H1 (cell line): ENCODE results near the gene WDR81. TPM values are rescaled to one million over a fixed set of nuclear protein-coding genes. Genes with fewer than 3 reads are reported as not detected.

ENCODE experiments used
- CTCF ChIA-PET: fragments of 300-600 bp; sonication (Branson Sonifier 250); formaldehyde crosslinking; loops from one replicate; lab custom pipeline; 2021; ENCODE audit not compliant: partially characterized antibody; lab: Charles Lee
- POLR2A ChIA-PET: fragments of 300-600 bp; sonication (Branson Sonifier 250); formaldehyde crosslinking; loops from one replicate; lab custom pipeline; 2021; ENCODE audit warnings: inconsistent platforms; ENCODE audit not compliant: partially characterized antibody; lab: Charles Lee
- DNase-seq, 2 experiments: peaks; one replicate each; pipeline versions ENCODE4 v3.0.0 to v3.0.0-alpha.2; 2010 to 2022; ENCODE audit warnings: low spot score in 2 of 2, low read depth in 1 of 2, mixed read lengths in 1 of 2
- FAIRE-seq: peaks from 2 replicates; lab custom pipeline; 2011; peaks lifted over from hg19 to GRCh38; lab: Jason Lieb, UNC
- H2AFZ ChIP-seq: 2 replicates; pipeline ENCODE4 v1.8.1; 2012; ENCODE audit warnings: low read length, inconsistent platforms
- H2AK5ac ChIP-seq: 2 replicates; pipeline ENCODE4 v1.6.1; 2013; ENCODE audit warnings: low read depth, low read length
- H2BK120ac ChIP-seq: replicated peaks from 2 replicates; pipeline ENCODE3; 2013; ENCODE audit warnings: low read depth, low read length, inconsistent platforms
- H2BK12ac ChIP-seq: 2 replicates; pipeline ENCODE4 v1.6.1; 2013; ENCODE audit warnings: low read depth, low read length
- H2BK15ac ChIP-seq: 2 replicates; pipeline ENCODE4 v1.6.1; 2013; ENCODE audit warnings: low read length
- H2BK20ac ChIP-seq: 2 replicates; pipeline ENCODE4 v1.6.1; 2013; ENCODE audit warnings: low read length
- H2BK5ac ChIP-seq: 2 replicates; pipeline ENCODE4 v1.6.1; 2013; ENCODE audit warnings: low read depth, low read length
- H3K14ac ChIP-seq: 2 replicates; pipeline ENCODE4 v1.6.1; 2013; ENCODE audit warnings: inconsistent platforms; ENCODE audit not compliant: insufficient read length
- H3K18ac ChIP-seq: 2 replicates; pipeline ENCODE4 v1.6.1; 2013; ENCODE audit warnings: low read length; ENCODE audit errors: extremely low read depth
- H3K23ac ChIP-seq: 2 replicates; pipeline ENCODE4 v1.6.1; 2013; ENCODE audit warnings: inconsistent platforms; ENCODE audit not compliant: insufficient read length
- H3K23me2 ChIP-seq: 2 replicates; pipeline ENCODE4 v1.6.1; 2013; ENCODE audit warnings: low read depth, low read length
- H3K27ac ChIP-seq: 2 replicates; pipeline ENCODE4 v1.6.1; 2011; ENCODE audit warnings: low read depth, low read length, inconsistent platforms
- H3K27me3 ChIP-seq, 4 experiments: replicated peaks in 1 of 4; 1 replicate in 1 of 4; 2 replicates in 3 of 4; pipeline versions ENCODE4 v1.6.1 to v1.8.1; 2011 to 2013; ENCODE audit warnings: low read length in 3 of 4, mild to moderate bottlenecking in 3 of 4, inconsistent platforms in 2 of 4, mixed read lengths in 2 of 4, moderate library complexity in 1 of 4; ENCODE audit not compliant: control insufficient read depth in 3 of 4, insufficient read depth in 3 of 4; ENCODE audit errors: extremely low read depth in 1 of 4
- H3K36me3 ChIP-seq, 4 experiments: 2 replicates each; pipeline versions ENCODE4 v1.6.1 to v1.8.1; 2011 to 2013; ENCODE audit warnings: mild to moderate bottlenecking in 4 of 4, low read length in 3 of 4, moderate library complexity in 2 of 4, control low read depth in 1 of 4, inconsistent platforms in 1 of 4; ENCODE audit not compliant: insufficient read depth in 4 of 4, control insufficient read depth in 2 of 4
- H3K4ac ChIP-seq: replicated peaks from 2 replicates; pipeline ENCODE3; 2013; ENCODE audit warnings: low read length, low read depth, mixed read lengths, inconsistent platforms; ENCODE audit not compliant: insufficient read length
- H3K4me1 ChIP-seq, 4 experiments: replicated peaks in 1 of 4; 1 replicate in 1 of 4; 2 replicates in 3 of 4; pipeline versions ENCODE4 v1.6.1 to v1.8.1; 2011 to 2013; ENCODE audit warnings: low read length in 3 of 4, inconsistent platforms in 2 of 4, mixed read lengths in 1 of 4; ENCODE audit not compliant: insufficient read depth in 4 of 4, control insufficient read depth in 3 of 4
- H3K4me2 ChIP-seq, 2 experiments: 2 replicates each; pipeline versions ENCODE4 v1.6.1 to v1.8.1; 2011 to 2013; ENCODE audit warnings: low read depth in 2 of 2, low read length in 2 of 2, control low read depth in 1 of 2, inconsistent platforms in 1 of 2, mild to moderate bottlenecking in 1 of 2; ENCODE audit not compliant: insufficient read depth in 1 of 2
- H3K4me3 ChIP-seq, 4 experiments: fragments of 200-600, 300-600 bp in 1 of 4; sonication (generic), shearing (Covaris generic), sonication (Bioruptor Twin) in 1 of 4; 2 replicates each; pipeline versions ENCODE4 v1.5.1 to v1.8.1; 2011 to 2016; ENCODE audit warnings: low read length in 4 of 4, low read depth in 3 of 4, control low read depth in 2 of 4, inconsistent platforms in 2 of 4, mild to moderate bottlenecking in 2 of 4, mixed read lengths in 1 of 4, moderate library complexity in 1 of 4; ENCODE audit not compliant: insufficient read depth in 2 of 4; ENCODE audit errors: extremely low read depth in 1 of 4
- H3K56ac ChIP-seq: replicated peaks from 2 replicates; pipeline ENCODE3; 2013; ENCODE audit warnings: low read depth, mild to moderate bottlenecking, mixed read lengths, low read length, inconsistent platforms; ENCODE audit not compliant: insufficient read length
- H3K79me1 ChIP-seq: 2 replicates; pipeline ENCODE4 v1.6.1; 2013; ENCODE audit warnings: low read depth, low read length, control low read depth
- H3K79me2 ChIP-seq, 2 experiments: 2 replicates each; pipeline versions ENCODE4 v1.6.1 to v1.8.1; 2012 to 2013; ENCODE audit warnings: low read length in 2 of 2, mild to moderate bottlenecking in 2 of 2, inconsistent platforms in 1 of 2; ENCODE audit not compliant: insufficient read depth in 2 of 2, control insufficient read depth in 1 of 2
- H3K9ac ChIP-seq, 4 experiments: replicated peaks in 1 of 4; 1 replicate in 1 of 4; 2 replicates in 3 of 4; pipeline versions ENCODE4 v1.6.1 to v1.8.1; 2011 to 2013; ENCODE audit warnings: low read depth in 3 of 4, low read length in 3 of 4, control low read depth in 2 of 4, mild to moderate bottlenecking in 2 of 4, moderate library complexity in 2 of 4, inconsistent platforms in 1 of 4; ENCODE audit errors: extremely low read depth in 1 of 4
- H3K9me3 ChIP-seq, 2 experiments: 2 replicates each; pipeline versions ENCODE4 v1.6.1 to v1.8.1; 2012 to 2013; ENCODE audit warnings: mild to moderate bottlenecking in 2 of 2, moderate library complexity in 2 of 2, control low read depth in 1 of 2, inconsistent platforms in 1 of 2, low read depth in 1 of 2, low read length in 1 of 2, mixed read lengths in 1 of 2; ENCODE audit not compliant: insufficient read depth in 2 of 2
- H4K20me1 ChIP-seq, 2 experiments: replicated peaks in 1 of 2; 2 replicates each; pipeline versions ENCODE3 to v1.8.1; 2011 to 2013; ENCODE audit warnings: inconsistent platforms in 2 of 2, low read length in 2 of 2, mild to moderate bottlenecking in 1 of 2; ENCODE audit not compliant: insufficient read depth in 2 of 2, control insufficient read depth in 1 of 2
- H4K5ac ChIP-seq: 2 replicates; pipeline ENCODE4 v1.6.1; 2013; ENCODE audit warnings: low read length, low read depth, mixed read lengths, inconsistent platforms; ENCODE audit not compliant: insufficient read length
- H4K8ac ChIP-seq: 2 replicates; pipeline ENCODE4 v1.8.0; 2013; ENCODE audit warnings: mild to moderate bottlenecking, moderate library complexity, low read length, inconsistent platforms; ENCODE audit not compliant: insufficient read depth; ENCODE audit errors: extremely low read depth
- H4K91ac ChIP-seq: replicated peaks from 2 replicates; pipeline ENCODE3; 2013; ENCODE audit warnings: low read length, mixed read lengths, inconsistent platforms; ENCODE audit not compliant: insufficient read length
- ATF2 ChIP-seq: IDR thresholded peaks from 2 replicates; pipeline ENCODE4 v1.6.1; 2012; ENCODE audit warnings: low read length, inconsistent platforms
- CHD1 ChIP-seq: IDR thresholded peaks from 2 replicates; pipeline ENCODE4 v1.6.1; 2012; ENCODE audit warnings: low read depth, low read length, improper control_type of control experiment
- CTBP2 ChIP-seq: IDR thresholded peaks from 2 replicates; pipeline ENCODE4 v1.7.0; 2011; ENCODE audit warnings: borderline replicate concordance, mild to moderate bottlenecking, moderate library complexity, mixed read lengths, low read length; ENCODE audit not compliant: insufficient read depth, insufficient read length
- E2F6 ChIP-seq: IDR thresholded peaks from 2 replicates; pipeline ENCODE4 v1.6.1; 2012; ENCODE audit warnings: inconsistent platforms
- KDM1A ChIP-seq: fragments of 200-600, 300-600 bp; sonication (generic); IDR thresholded peaks from 2 replicates; pipeline ENCODE4 v1.7.1; 2016; ENCODE audit warnings: mild to moderate bottlenecking, low read length, borderline replicate concordance
- MAX ChIP-seq: IDR thresholded peaks from 2 replicates; pipeline ENCODE4 v1.6.1; 2012; ENCODE audit warnings: inconsistent platforms
- RAD21 ChIP-seq, 2 experiments: IDR thresholded peaks in 1 of 2; conservative IDR thresholded peaks in 1 of 2; 2 replicates each; pipeline ENCODE4 v1.6.1; 2011; ENCODE audit warnings: low read depth in 2 of 2, low read length in 2 of 2, improper control_type of control experiment in 1 of 2, inconsistent platforms in 1 of 2, mild to moderate bottlenecking in 1 of 2, moderate library complexity in 1 of 2
- RBBP5 ChIP-seq: IDR thresholded peaks from 2 replicates; pipeline ENCODE4 v1.7.1; 2012; ENCODE audit warnings: low read depth, mild to moderate bottlenecking, inconsistent platforms, low read length, moderate library complexity, borderline replicate concordance
- SUZ12 ChIP-seq: fragments of 200-600 bp; sonication (generic); IDR thresholded peaks from 2 replicates; pipeline ENCODE4 v1.6.1; 2012; ENCODE audit warnings: mild to moderate bottlenecking, inconsistent platforms, low read length, moderate library complexity, mixed read lengths
- TBP ChIP-seq: IDR thresholded peaks from 2 replicates; pipeline ENCODE4 v1.6.1; 2011; ENCODE audit warnings: low read depth, low read length, improper control_type of control experiment
- TCF12 ChIP-seq: IDR thresholded peaks from 2 replicates; pipeline ENCODE4 v1.6.1; 2011; ENCODE audit warnings: low read depth, mild to moderate bottlenecking, low read length
- WGBS, 2 experiments: shearing (Covaris generic) in 1 of 2; methylation state at CpG; one replicate each; pipeline versions ENCODE4 v1.1.6 to v1.1.7; 2013 to 2015; ENCODE audit warnings: low lambda C conversion rate in 2 of 2, mixed read lengths in 2 of 2, inconsistent platforms in 1 of 2, low coverage in 1 of 2, missing lambda C conversion rate in 1 of 2; ENCODE audit not compliant: insufficient replicate concordance in 2 of 2, insufficient coverage in 1 of 2, insufficient read length in 1 of 2; ENCODE audit errors: extremely low coverage in 1 of 2, missing lambda C conversion rate in 1 of 2; 5-methylcytosine and 5-hydroxymethylcytosine counted together
- polyA plus RNA-seq, 7 experiments: library from polyadenylated mRNA; depleted of rRNA in 3 of 7; stranded (reverse) in 5 of 7; unstranded in 2 of 7; fragments of >200 nt in 5 of 7; fragments of 200-250 nt in 2 of 7; gene quantifications; 1 replicate in 5 of 7; 2 replicates in 1 of 7; 4 replicates in 1 of 7; pipeline versions ENCODE4 v1.2.1 to v1.2.3, GENCODE V29; 2011 to 2013; ENCODE audit warnings: missing spikeins in 2 of 7, mixed read lengths in 2 of 7
- total RNA-seq: library from RNA; stranded (reverse); fragmentation: NEBNext Ultra II Directional; extraction: Animal tissue kit (Norgen Biotek cat#: 25700); gene quantifications from 2 replicates; pipeline ENCODE4 v1.2.1, GENCODE V29; 2021

The WDR81 gene
- total and polyA plus RNA-seq, 2 of the 8 experiments (the other 6 are each of a cell fraction or from before 2014, with no cell fraction given) = 9.1 to 12.3 TPM

DNA sequence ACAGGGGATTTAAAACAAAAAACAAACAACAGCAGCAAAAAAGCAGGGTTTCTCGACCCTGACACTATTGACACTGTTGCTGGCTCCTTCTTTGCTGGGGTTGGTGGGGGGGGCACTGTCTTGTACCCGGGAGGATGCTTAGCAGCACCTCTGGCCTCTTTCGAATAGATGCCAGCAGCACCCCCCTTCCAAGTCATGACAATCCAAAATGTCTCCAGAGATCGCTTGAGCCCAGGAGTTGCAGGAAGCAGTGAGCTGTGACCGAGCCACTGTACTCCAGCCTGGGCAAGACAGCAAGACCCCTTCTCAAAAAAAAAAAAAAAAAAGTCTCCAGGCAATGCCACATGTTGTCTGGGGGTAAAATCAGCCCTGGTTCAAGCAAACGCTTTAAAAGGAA is 57.7 kb downstream of the WDR81 start:
- Histone ChIP-seq H3K18ac (no peak overlapping the region), H4K20me1 (peaks cover 1 to 5% of the 10 kb centered on the region in 2 experiments), H3K36me3 (peaks cover 11 to 52% (median 32%) of the 10 kb centered on the region in 4 experiments), H2BK120ac (no peak overlapping the region), H4K8ac (no peak overlapping the region), H3K4me1 (no peaks in the 10 kb centered on the region), H3K27ac (no peak overlapping the region), H2AK5ac (no peak overlapping the region), H3K4me3 (no peak overlapping the region), H3K9ac (no peak overlapping the region), H2BK12ac (no peak overlapping the region), H3K4me2 (no peak overlapping the region), H3K56ac (no peak overlapping the region), H2BK5ac (no peak overlapping the region), H3K23me2 (no peaks in the 10 kb centered on the region), H3K9me3 (no peaks in the 10 kb centered on the region), H2AFZ (no peak overlapping the region), H2BK15ac (no peak overlapping the region), H3K79me1 (no peaks in the 10 kb centered on the region), H2BK20ac (no peak overlapping the region), H3K27me3 (no peaks in the 10 kb centered on the region), H3K79me2 (no peaks in the 10 kb centered on the region), H4K5ac (no peak overlapping the region), H3K14ac (no peak overlapping the region), H3K23ac (no peak overlapping the region), H4K91ac (no peak overlapping the region), H3K4ac (no peak overlapping the region)
- FAIRE-seq = no peak
- POLR2A ChIA-PET = interaction anchor here (1.3 to 3.5 kb wide), 2 partner anchors 8 to 14 kb away, joined by 5 to 17 read pairs; no protein-coding TSS in a partner anchor
- CTCF ChIA-PET = interaction anchor here (0.6 to 8.1 kb wide), 15 partner anchors 8 to 381 kb away, joined by 3 to 117 read pairs (median 5); partner anchors contain the start of genes SERPINF1 and WDR81
- DNase-seq = no peak
- 91% methylated on average over 6 of the region's 6 CpGs; no CpG with 5 or more reads in 1 of the 2 experiments for WGBS, 2 experiments
- TF ChIP-seq MAX = no peak
- TF ChIP-seq RBBP5 = no peak
- no peak for TF ChIP-seq ATF2
- TF ChIP-seq CHD1 = no peak
- no peak for TF ChIP-seq CTBP2
- no peak for TF ChIP-seq TCF12
- TF ChIP-seq SUZ12 = no peak
- no peak for TF ChIP-seq KDM1A
- no peak for TF ChIP-seq TBP
- no peak for TF ChIP-seq RAD21 (IDR thresholded peaks at IDR 0.05 in 1 of 2, conservative IDR thresholded peaks at IDR 0.05 in 1 of 2; ENCODE audit: low read depth in 2 of 2, low read length in 2 of 2)
- no peak for TF ChIP-seq E2F6
